ENCODE measurements around the gene GJB5. TPM values are rescaled to one million over a fixed set of nuclear protein-coding genes. Genes with fewer than 3 reads are reported as not detected.

The GJB5 gene
- total and polyA plus RNA-seq, 2 of the 8 experiments (the other 6 are each of a cell fraction or from before 2014, with no cell fraction given), result 0.86 to 3.1 TPM

- TF ChIP-seq ATF2 (IDR thresholded peaks at IDR 0.05; ENCODE audit: low read length), result no peak
- TF ChIP-seq MAX (IDR thresholded peaks at IDR 0.05), result no peak
- no peak for TF ChIP-seq CEBPB (IDR thresholded peaks at IDR 0.05; ENCODE audit: low read depth, low read length)
- no peak for TF ChIP-seq SIRT6 (IDR thresholded peaks at IDR 0.05; ENCODE audit: low read length)
- TF ChIP-seq SRF (IDR thresholded peaks at IDR 0.05; ENCODE audit: low read depth, low read length), result no peak
- no peak for TF ChIP-seq TAF1 (IDR thresholded peaks at IDR 0.05; ENCODE audit: low read depth, low read length)
- no peak for TF ChIP-seq NANOG (IDR thresholded peaks at IDR 0.05; ENCODE audit: insufficient read depth, low read depth, low read length, poor library complexity, severe bottlenecking)
- no peak for TF ChIP-seq CBX8 (IDR thresholded peaks at IDR 0.05; ENCODE audit: borderline replicate concordance, low read depth, low read length)
Measured at GRCh38 chr1:34745666-34746065, 9.2 kb upstream of the GJB5 start (continued).

Data from H1 (cell line).